HEK293 (cell line): Measurements from ENCODE around the gene DOK7.
A peak's percentile ranks its signal among the peaks of the same experiment; 100 is the strongest.
"Not testable (repeated sequence)": the region's sequence is repeated elsewhere in the genome, so short reads cannot be mapped to it uniquely, and the experiment has no call there.

Source experiments
- CTCF ChIA-PET: fragments of 350-600 bp; formaldehyde crosslinking; extraction: SDS; loops from one replicate; lab custom pipeline; 2021; ENCODE audit warnings: antibody characterized with exemption; lab: Yijun Ruan, JAX
- POLR2A ChIA-PET: fragments of 300-600 bp; formaldehyde crosslinking; extraction: SDS; loops from one replicate; lab custom pipeline; 2020; ENCODE audit warnings: antibody characterized with exemption, inconsistent platforms; lab: Yijun Ruan, JAX
- H3K27ac ChIP-seq: fragments of 200-500 bp; sonication (Bioruptor generic); 2 replicates; pipeline ENCODE4 v1.5.1; 2014; ENCODE audit warnings: low read depth, low read length, control low read depth, inconsistent platforms; ENCODE audit errors: extremely low read depth
- H3K36me3 ChIP-seq, 2 experiments: fragments of 200-500 bp in 1 of 2; sonication (Bioruptor generic) in 1 of 2; 1 replicate in 1 of 2; 2 replicates in 1 of 2; pipeline ENCODE4 v1.5.1; 2014 to 2017; ENCODE audit warnings: inconsistent platforms in 2 of 2, low read length in 2 of 2; ENCODE audit not compliant: control insufficient read depth in 2 of 2, insufficient read depth in 1 of 2
- H3K4me1 ChIP-seq: fragments of 200-500 bp; sonication (Bioruptor generic); 2 replicates; pipeline ENCODE4 v1.5.1; 2014; ENCODE audit warnings: mild to moderate bottlenecking, low read length, inconsistent platforms; ENCODE audit not compliant: control insufficient read depth, insufficient read depth
- H3K4me3 ChIP-seq: 2 replicates; pipeline ENCODE4 v1.5.1; 2011; ENCODE audit warnings: low read depth, mild to moderate bottlenecking, control low read depth, low read length, moderate library complexity
- H3K9me3 ChIP-seq: fragments of 200-500 bp; sonication (Bioruptor generic); 2 replicates; pipeline ENCODE4 v1.5.1; 2014; ENCODE audit warnings: low read depth, low read length, inconsistent platforms; ENCODE audit not compliant: control insufficient read depth, insufficient read depth
- GLIS1 ChIP-seq: fragments of 450-650 bp; formaldehyde crosslinking; IDR thresholded peaks from 2 replicates; pipeline ENCODE4 v1.5.1; 2016; ENCODE audit warnings: missing biosample characterization, missing genetic modification characterization
- SP3 ChIP-seq: fragments of 450-650 bp; formaldehyde crosslinking; IDR thresholded peaks from 2 replicates; pipeline ENCODE4 v1.5.1; 2016; ENCODE audit warnings: missing biosample characterization, missing genetic modification characterization
- ZNF114 ChIP-seq: fragments of 450-650 bp; formaldehyde crosslinking; IDR thresholded peaks from 2 replicates; pipeline ENCODE4 v1.5.0; 2017; ENCODE audit warnings: missing biosample characterization, missing genetic modification characterization
- ZNF423 ChIP-seq: fragments of 450-650 bp; formaldehyde crosslinking; IDR thresholded peaks from 2 replicates; pipeline ENCODE4 v1.5.1; 2016; ENCODE audit warnings: missing biosample characterization, missing genetic modification characterization
- ZNF426 ChIP-seq: fragments of 450-650 bp; formaldehyde crosslinking; IDR thresholded peaks from 2 replicates; pipeline ENCODE4 v1.5.1; 2017; ENCODE audit warnings: missing biosample characterization, missing genetic modification characterization, mild to moderate bottlenecking, inconsistent platforms, moderate library complexity
- ZNF621 ChIP-seq: fragments of 450-650 bp; formaldehyde crosslinking; IDR thresholded peaks from 2 replicates; pipeline ENCODE4 v1.5.1; 2017; ENCODE audit warnings: missing biosample characterization, missing genetic modification characterization
- TF ChIP-seq, protein P1 (sequence below): fragments of 450-650 bp; formaldehyde crosslinking; IDR thresholded peaks from 2 replicates; pipeline ENCODE4 v1.5.1; 2016; ENCODE audit warnings: missing biosample characterization, missing genetic modification characterization
- TF ChIP-seq, protein P2 (sequence below): fragments of 450-650 bp; formaldehyde crosslinking; optimal IDR thresholded peaks from 2 replicates; pipeline ENCODE3; 2016; ENCODE audit warnings: missing biosample characterization, mild to moderate bottlenecking, missing genetic modification characterization

The DOK7 gene

GRCh38 chr4:3531879-3532750 is 69.0 kb downstream of the DOK7 start, which contains the start of gene LRPAP1 (continued):
- TF ChIP-seq, protein P1, sequence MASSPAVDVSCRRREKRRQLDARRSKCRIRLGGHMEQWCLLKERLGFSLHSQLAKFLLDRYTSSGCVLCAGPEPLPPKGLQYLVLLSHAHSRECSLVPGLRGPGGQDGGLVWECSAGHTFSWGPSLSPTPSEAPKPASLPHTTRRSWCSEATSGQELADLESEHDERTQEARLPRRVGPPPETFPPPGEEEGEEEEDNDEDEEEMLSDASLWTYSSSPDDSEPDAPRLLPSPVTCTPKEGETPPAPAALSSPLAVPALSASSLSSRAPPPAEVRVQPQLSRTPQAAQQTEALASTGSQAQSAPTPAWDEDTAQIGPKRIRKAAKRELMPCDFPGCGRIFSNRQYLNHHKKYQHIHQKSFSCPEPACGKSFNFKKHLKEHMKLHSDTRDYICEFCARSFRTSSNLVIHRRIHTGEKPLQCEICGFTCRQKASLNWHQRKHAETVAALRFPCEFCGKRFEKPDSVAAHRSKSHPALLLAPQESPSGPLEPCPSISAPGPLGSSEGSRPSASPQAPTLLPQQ (tag by site-specific recombination): peak; percentile 60; the same call in 1 of the 2 replicates
- TF ChIP-seq, protein P2, sequence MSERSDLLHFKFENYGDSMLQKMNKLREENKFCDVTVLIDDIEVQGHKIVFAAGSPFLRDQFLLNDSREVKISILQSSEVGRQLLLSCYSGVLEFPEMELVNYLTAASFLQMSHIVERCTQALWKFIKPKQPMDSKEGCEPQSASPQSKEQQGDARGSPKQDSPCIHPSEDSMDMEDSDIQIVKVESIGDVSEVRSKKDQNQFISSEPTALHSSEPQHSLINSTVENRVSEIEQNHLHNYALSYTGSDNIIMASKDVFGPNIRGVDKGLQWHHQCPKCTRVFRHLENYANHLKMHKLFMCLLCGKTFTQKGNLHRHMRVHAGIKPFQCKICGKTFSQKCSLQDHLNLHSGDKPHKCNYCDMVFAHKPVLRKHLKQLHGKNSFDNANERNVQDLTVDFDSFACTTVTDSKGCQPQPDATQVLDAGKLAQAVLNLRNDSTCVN (tag by site-specific recombination): peak; percentile 56

DNA sequence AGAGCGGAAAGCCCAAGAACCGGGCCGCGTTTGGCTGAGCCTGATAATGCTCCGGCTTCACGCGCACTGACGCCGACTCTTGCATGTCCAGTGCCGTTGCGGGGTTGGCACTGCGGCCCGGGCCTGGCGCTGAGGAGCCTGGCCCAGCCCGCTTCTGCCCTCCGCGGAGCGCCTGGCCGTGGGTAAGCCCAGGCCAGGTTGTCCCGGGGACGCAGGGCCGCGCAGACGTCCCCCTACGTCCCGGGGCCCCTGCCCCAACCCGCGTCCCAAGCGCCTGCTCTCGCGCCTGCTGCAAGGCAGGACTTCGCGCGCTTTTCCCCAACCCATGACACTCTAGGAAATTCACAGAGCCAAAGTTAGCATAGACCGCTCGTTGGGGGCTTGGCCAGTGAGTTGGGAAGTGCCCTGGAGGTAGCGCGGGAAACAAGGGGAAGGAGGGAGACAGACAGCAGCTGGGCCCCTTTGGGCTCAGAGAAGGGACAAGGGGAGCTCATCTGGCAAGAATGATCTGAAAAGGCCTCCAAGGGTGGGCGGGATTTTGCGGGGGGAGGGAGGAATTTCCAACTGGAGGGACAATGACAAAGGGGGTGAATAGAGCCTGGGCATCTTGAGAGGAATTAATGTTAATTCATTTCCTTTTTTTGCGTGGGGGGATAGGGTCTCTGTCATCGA is 69.8 kb downstream of the DOK7 start:
- TF ChIP-seq GLIS1 (no peak), SP3 (tag by site-specific recombination) (no peak), ZNF114 (tag by site-specific recombination) (no peak)
- POLR2A ChIA-PET: no interaction called here
- Histone ChIP-seq H3K27ac (no peak overlapping the region), H3K4me3 (no peak overlapping the region; the same call in 1 of the 2 replicates), H3K4me1 (peaks cover 3% of the 10 kb centered on the region; the same call in 1 of the 2 replicates), H3K36me3 (peaks cover 0 to 27% of the 10 kb centered on the region in 2 experiments; a peak in 2 of 3 replicates), H3K9me3 (no peaks in the 10 kb centered on the region)
- CTCF ChIA-PET: no interaction called here

- no peaks in the 10 kb centered on the region for H3K9me3 ChIP-seq
- H3K36me3 ChIP-seq: peaks cover 0 to 22% of the 10 kb centered on the region in 2 experiments; a peak in 2 of 3 replicates
- no peak overlapping the region for H3K4me3 ChIP-seq
- POLR2A ChIA-PET: no interaction called here
- no peak for TF ChIP-seq ZNF426 (tag by site-specific recombination)
- TF ChIP-seq ZNF621 (tag by site-specific recombination): no peak
- TF ChIP-seq ZNF423 (tag by site-specific recombination): no peak
- no peak overlapping the region for H3K27ac ChIP-seq
- CTCF ChIA-PET: no interaction called here
- H3K4me1 ChIP-seq: peaks cover 3% of the 10 kb centered on the region; the same call in 1 of the 2 replicates
Observed at GRCh38 chr4:3533423-3533820, 70.3 kb downstream of the DOK7 start.

- H3K9me3 ChIP-seq, H3K27ac ChIP-seq, CTCF ChIA-PET, H3K4me3 ChIP-seq, H3K36me3 ChIP-seq, H3K4me1 ChIP-seq, POLR2A ChIA-PET: not testable (repeated sequence)
Observed at GRCh38 chr4:3535812-3536211, 72.7 kb downstream of the DOK7 start.

DNA sequence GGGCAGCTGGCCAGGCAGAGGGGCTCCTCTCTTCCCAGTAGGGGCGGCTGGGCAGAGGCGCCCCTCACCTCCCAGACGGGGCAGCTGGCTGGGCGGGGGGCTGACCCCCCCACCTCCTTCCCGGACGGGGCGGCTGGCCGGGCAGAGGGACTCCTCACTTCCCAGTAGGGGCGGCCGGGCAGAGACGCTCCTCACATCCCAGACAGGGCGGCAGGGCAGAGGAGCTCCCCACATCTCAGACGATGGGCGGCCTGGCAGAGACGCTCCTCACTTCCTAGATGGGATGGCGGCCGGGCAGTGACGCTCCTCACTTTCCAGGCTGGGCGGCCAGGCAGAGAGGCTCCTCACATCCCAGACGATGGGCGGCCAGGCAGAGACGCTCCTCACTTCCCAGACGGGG is 75.8 kb downstream of the DOK7 start:
- H3K36me3 ChIP-seq, CTCF ChIA-PET, H3K4me1 ChIP-seq, H3K27ac ChIP-seq, H3K4me3 ChIP-seq, POLR2A ChIA-PET, H3K9me3 ChIP-seq: not testable (repeated sequence)

DNA sequence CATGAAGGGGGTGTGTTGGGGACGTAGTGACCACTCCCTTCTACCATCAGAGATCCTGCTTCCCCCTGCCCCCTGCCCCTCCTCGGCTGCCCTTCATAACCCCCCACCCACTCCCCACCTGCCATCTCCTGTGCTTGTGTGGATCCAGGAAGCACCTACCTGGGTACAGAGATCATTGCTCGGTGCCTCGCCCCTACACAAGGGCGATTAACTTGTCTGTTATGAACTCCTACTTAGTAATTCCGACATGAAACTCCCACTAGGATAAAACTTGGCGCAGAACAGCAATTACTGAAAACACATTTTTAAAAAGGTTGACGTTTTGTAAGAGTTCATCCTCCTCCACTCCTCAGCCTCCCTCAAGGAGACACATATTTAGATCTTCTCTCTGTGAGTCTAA is 80.3 kb downstream of the DOK7 start:
- H3K9me3 ChIP-seq, H3K4me1 ChIP-seq, H3K4me3 ChIP-seq, POLR2A ChIA-PET, CTCF ChIA-PET, H3K36me3 ChIP-seq, H3K27ac ChIP-seq: not testable (repeated sequence)
